ENCODE results near the gene RBAK.
"Not testable (repeated sequence)": the region's sequence is repeated elsewhere in the genome, so short reads cannot be mapped to it uniquely, and the experiment has no call there.

DNA sequence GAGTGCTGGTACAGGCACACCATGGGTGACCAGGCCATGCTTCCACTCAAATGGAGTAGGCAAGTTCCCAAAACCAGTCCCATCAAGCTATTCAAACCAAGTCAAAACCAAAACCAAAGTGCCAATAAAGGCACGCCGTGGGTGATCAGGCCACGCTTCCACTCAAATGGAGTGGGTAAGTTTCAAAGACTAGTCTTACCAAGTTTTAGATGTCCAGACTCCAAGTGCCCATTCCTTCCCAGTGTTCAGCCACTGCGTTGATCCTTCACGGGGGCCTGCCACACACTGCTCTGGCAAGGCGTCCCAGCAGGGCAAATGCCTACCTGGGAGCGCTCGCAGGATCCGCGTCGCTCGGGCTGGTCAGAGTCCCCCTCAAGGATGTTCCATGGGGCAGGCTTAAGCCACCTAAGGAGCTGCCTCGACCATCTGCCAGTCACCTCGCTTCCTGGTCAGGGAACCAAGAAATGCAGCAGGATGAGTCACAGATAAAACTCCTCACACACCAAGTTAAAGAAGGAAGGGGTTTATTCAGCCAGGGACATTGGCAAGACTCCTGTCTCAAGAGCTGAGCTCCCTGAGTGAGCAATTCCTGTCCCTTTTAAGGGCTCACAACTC lies 17.8 kb upstream of the RBAK start:
- TF ChIP-seq, protein P1, sequence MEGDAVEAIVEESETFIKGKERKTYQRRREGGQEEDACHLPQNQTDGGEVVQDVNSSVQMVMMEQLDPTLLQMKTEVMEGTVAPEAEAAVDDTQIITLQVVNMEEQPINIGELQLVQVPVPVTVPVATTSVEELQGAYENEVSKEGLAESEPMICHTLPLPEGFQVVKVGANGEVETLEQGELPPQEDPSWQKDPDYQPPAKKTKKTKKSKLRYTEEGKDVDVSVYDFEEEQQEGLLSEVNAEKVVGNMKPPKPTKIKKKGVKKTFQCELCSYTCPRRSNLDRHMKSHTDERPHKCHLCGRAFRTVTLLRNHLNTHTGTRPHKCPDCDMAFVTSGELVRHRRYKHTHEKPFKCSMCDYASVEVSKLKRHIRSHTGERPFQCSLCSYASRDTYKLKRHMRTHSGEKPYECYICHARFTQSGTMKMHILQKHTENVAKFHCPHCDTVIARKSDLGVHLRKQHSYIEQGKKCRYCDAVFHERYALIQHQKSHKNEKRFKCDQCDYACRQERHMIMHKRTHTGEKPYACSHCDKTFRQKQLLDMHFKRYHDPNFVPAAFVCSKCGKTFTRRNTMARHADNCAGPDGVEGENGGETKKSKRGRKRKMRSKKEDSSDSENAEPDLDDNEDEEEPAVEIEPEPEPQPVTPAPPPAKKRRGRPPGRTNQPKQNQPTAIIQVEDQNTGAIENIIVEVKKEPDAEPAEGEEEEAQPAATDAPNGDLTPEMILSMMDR (IDR thresholded peaks at IDR 0.05), result not testable (repeated sequence)
- TF ChIP-seq POLR2A (IDR thresholded peaks at IDR 0.05), result not testable (repeated sequence)
